GM19193 (cell line): ENCODE measurements around the gene HDAC2.

ENCODE experiments used
- POLR2A ChIP-seq: IDR thresholded peaks from 4 replicates; pipeline ENCODE4 v1.6.1; 2011; ENCODE audit not compliant: insufficient read depth, insufficient read length; ENCODE audit errors: extremely low read depth

The HDAC2 gene

DNA sequence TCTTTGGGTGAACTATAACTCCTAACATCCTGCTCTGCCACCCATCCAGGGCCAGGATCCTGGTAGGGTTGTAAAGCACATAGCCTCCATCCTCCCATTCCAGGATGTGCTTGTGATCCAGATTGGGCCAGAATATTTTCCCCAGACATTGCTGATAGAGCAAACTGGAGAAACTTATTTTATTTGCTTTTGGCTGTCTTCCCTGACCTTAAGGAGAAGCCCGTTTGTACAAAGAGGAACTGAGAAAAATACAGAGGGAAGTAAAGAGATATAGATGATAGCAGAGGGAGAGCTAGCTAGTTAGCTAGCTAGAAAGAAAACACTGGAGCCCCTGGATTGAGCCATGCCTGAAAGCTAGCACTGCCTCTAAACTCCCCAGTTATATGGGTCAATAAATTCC is 9.0 kb upstream of the HDAC2 start:
- TF ChIP-seq POLR2A = no peak

DNA sequence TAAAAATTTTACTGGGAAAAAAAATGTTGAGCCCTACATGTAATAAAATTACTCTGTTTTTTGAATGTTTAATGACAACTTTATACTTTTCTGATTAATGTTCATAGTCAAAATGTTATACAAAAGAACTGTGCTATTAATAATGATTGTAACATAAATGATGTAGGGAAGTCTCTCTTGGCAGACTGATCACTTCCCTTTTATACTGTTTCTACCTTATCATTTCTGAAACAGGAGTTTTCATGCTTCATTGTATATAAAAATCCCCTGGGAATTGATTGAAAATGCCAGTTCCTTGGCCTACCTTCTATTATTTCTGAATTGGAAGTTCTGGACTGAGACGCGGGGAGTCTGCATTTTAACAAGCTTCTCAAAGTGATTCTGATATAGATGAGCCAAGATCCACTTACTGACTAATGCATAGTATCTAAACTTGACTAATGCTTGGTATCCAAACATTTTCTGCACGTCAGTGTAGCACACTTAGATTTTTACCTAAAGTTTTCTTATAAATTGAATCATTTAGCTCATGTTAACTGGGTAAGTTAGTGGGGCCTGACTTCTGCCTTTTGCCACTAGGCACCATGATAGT is 7.2 kb upstream of the HDAC2 start:
- TF ChIP-seq POLR2A = no peak

DNA sequence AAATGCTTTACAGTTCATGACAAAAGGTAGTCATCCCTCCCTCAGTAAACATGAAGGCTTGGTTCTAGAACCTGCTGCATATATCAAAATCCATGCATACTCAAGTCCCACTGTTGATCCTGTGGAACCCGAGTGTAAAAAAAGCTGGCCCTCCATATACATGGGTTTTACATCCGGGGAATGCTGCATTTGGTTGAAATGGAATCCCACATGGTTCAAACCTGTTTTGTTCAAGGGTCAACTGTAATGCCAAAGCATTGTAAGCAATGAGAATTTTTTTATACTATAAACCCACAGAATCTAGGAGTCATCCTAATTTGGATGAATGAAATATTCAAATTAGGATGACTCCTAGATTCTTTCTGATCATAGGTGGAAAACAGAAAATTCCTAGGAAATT is 5.9 kb upstream of the HDAC2 start:
- TF ChIP-seq POLR2A = no peak

DNA sequence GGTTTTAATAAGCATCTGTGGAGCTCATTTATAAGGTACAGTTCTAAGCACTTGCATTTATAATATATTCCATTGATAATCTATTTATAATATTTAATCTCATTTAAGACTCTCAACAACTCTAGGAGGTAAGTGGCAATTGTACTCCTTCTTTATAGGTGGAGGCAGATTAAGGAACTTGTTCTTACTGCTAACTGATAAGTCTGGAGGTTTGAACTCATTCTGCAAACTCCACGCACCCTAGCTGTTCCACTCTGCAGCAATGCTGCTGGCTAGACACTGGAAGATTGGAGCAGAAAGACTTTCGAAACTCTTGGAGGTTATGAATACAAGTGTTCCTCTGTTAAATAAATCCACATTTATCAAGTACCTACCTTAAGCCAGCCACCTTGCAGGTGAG is 793 bp upstream of the HDAC2 start:
- TF ChIP-seq POLR2A = no peak

DNA sequence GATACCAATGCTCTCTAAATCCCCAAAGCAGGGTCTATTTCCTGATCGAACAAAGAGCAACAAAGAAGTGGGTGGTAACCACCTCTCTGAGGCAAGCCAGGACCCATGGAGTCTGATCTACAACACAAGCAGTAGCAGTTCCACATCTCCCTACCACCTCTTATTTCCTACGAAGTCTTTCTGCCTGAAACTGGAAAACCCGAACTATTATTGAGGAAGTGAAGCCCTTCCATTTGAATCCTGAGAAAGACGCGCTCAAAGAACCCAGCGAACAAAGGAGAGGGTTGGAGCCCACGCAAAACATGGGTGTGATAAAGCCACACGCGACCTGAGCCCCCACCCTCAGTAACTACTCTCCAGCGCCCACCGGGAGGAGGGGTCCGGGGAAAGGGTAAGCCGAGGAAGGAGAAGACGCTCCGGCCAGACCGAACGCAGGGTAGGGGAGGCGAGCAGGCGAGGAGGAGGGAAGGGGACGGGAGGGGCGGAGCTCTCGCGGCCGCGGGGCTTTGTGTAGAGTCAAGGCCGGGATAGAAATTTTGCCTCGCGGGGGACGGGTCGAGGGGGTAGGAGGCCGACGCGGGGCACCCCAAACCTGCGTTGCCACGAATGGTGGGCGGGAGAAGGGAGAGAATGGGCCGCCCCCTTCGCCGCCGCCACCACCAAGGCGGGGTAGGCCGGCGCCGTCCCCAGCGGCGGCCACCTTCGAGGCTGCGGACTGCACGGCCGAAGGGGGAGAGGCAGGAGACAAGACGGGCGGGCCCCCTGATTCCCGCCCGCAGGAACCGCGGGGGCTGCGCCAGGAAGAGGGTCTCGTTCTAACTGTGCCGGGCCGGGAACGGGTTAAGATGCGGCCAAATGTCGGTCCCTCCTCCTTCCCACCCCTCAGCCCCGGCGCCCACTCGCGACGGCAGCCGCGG is 802 bp downstream of the HDAC2 start:
- TF ChIP-seq POLR2A = no peak

- TF ChIP-seq POLR2A = no peak
Observed at GRCh38 chr6:113968472-113968871, 2.5 kb downstream of the HDAC2 start.

- no peak for TF ChIP-seq POLR2A
Observed at GRCh38 chr6:113967777-113968176, 3.2 kb downstream of the HDAC2 start.

GRCh38 chr6:113960795-113961194 is 10.2 kb downstream of the HDAC2 start:
- TF ChIP-seq POLR2A = no peak

- TF ChIP-seq POLR2A = no peak
Observed at GRCh38 chr6:113959235-113959634, 11.7 kb downstream of the HDAC2 start.

DNA sequence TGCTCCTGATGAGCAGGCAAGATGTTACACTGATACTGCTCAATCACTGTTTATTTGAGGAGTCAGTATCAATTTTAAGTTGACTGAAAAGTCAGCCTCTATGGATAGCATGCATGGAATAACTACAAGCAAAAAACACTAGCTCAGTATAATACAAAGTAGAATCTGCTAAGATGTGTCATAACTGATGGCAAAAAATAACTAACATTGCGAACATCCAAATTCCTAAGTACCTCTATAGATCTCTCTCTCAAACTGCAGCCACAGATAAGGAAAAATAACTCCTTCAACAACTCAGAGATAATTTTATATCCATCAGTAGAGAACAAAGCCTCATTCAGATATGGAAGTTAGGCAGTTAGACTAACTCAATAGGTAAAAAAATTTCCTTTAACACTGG is 16.3 kb downstream of the HDAC2 start:
- no peak for TF ChIP-seq POLR2A

DNA sequence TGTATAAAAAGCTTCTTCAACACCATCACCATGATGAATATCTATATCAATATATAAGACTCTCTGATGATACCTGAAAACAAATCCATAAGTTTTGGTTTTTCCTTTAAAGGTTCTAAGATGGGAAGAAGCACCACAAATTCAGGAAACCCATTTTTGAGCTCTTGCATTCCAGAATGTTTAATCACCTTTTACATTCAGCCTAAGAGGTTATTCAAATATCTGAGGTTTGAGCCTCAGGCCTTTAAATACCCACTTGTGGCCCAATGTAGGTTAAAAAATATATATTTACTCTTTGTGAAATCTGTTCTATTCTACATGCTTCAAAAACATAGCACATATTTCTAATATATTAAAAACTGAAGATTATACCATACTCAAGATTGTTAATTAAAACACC is 17.6 kb downstream of the HDAC2 start:
- no peak for TF ChIP-seq POLR2A

GRCh38 chr6:113949499-113949898 is 21.4 kb downstream of the HDAC2 start:
- TF ChIP-seq POLR2A = no peak

DNA sequence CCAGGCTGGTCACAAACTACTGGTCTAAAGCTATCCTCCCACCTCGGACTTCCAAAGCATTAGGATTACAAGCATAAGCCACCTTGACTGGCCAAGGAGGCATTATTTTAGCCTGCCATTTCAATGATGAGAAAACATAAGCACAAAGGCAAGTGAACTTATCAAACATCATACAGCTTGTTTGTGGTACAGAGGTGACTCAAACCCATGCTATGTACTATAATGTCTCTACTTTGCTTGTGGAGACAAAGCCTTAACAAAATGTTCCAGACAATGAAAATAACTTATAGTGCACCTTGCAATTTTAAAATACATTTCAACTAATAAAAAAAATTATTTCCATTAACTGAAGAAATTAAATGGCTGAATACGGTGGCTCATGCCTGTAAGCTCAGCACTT is 26.2 kb downstream of the HDAC2 start:
- no peak for TF ChIP-seq POLR2A

DNA sequence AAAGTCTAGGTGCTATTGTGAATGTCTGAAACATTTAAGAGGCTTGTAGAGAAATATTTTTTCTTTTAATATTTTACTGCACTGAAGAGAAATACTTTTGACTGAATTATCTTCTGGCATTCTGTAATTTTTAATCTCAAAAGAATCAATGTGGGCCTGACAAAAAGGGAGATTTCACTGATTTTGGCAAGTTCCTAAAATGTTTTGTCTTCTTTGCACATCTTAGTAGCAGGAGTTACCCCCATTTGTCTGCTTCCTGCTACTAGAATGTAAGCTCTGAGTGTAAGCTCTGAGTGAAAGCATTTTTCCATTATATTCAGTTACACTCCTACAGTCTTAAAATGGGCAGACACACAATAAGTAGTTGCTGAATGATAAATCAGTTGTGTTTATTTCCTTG is 31.1 kb downstream of the HDAC2 start:
- TF ChIP-seq POLR2A = no peak

- no peak for TF ChIP-seq POLR2A
Observed at GRCh38 chr6:113936093-113936934, 34.6 kb downstream of the HDAC2 start.
